Parathyroid adenoma (tissue), 2 donors: ENCODE results near the gene BANK1.

Experiments used
- H2AFZ ChIP-seq: fragments of 300-600 bp; sonication (generic); one replicate; pipeline ENCODE4 v1.7.0; 2017; ENCODE audit warnings: antibody characterized with exemption, mild to moderate bottlenecking
- H3K27ac ChIP-seq: fragments of 300-600 bp; sonication (generic); one replicate; pipeline ENCODE4 v1.7.0; 2017
- H3K27me3 ChIP-seq: fragments of 300-600 bp; sonication (generic); one replicate; pipeline ENCODE4 v1.7.0; 2017; ENCODE audit warnings: low read length; ENCODE audit not compliant: control insufficient read depth, insufficient read depth
- H3K36me3 ChIP-seq: fragments of 300-600 bp; sonication (generic); one replicate; pipeline ENCODE4 v1.7.0; 2017; ENCODE audit warnings: low read length; ENCODE audit not compliant: control insufficient read depth, insufficient read depth
- H3K4me1 ChIP-seq: fragments of 300-600 bp; sonication (generic); one replicate; pipeline ENCODE4 v1.7.0; 2017; ENCODE audit warnings: control low read depth
- H3K4me2 ChIP-seq: fragments of 300-600 bp; sonication (generic); one replicate; pipeline ENCODE4 v1.7.0; 2017; ENCODE audit warnings: low read length
- H3K4me3 ChIP-seq: fragments of 300-600 bp; sonication (generic); one replicate; pipeline ENCODE4 v1.7.0; 2017; ENCODE audit warnings: low read depth, low read length
- H3K79me2 ChIP-seq: fragments of 300-600 bp; sonication (generic); one replicate; pipeline ENCODE4 v1.7.0; 2017; ENCODE audit warnings: control low read depth
- H3K9ac ChIP-seq: fragments of 300-600 bp; sonication (generic); one replicate; pipeline ENCODE4 v1.7.0; 2017; ENCODE audit warnings: mild to moderate bottlenecking
- H3K9me3 ChIP-seq: fragments of 300-600 bp; sonication (generic); one replicate; pipeline ENCODE4 v1.7.0; 2017; ENCODE audit warnings: low read length; ENCODE audit not compliant: control insufficient read depth
- CTCF ChIP-seq: fragments of 300-600 bp; sonication (generic); IDR thresholded peaks from one replicate; pipeline ENCODE4 v1.7.0; 2017; ENCODE audit warnings: antibody characterized with exemption, mild to moderate bottlenecking
- donor health status: primary hyperparathyroidism.

BANK1 gene

GRCh38 chr4:102089850-102090621, 299.5 kb downstream of the BANK1 start:
- Histone ChIP-seq H3K9me3 (no peaks in the 10 kb centered on the region), H3K27me3 (no peaks in the 10 kb centered on the region), H3K4me1 (no peaks in the 10 kb centered on the region), H3K36me3 (no peaks in the 10 kb centered on the region), H3K9ac (no peak overlapping the region), H3K4me3 (no peak overlapping the region), H2AFZ (no peak overlapping the region), H3K4me2 (no peak overlapping the region), H3K27ac (no peak overlapping the region), H3K79me2 (no peaks in the 10 kb centered on the region)
- no peak for TF ChIP-seq CTCF

- no peaks in the 10 kb centered on the region for H3K27me3 ChIP-seq
- H3K9ac ChIP-seq = no peak overlapping the region
- H2AFZ ChIP-seq = no peak overlapping the region
- no peaks in the 10 kb centered on the region for H3K36me3 ChIP-seq
- no peak overlapping the region for H3K4me3 ChIP-seq
- no peak overlapping the region for H3K4me2 ChIP-seq
- no peaks in the 10 kb centered on the region for H3K79me2 ChIP-seq
- H3K4me1 ChIP-seq = no peaks in the 10 kb centered on the region
- no peak for TF ChIP-seq CTCF
- no peaks in the 10 kb centered on the region for H3K9me3 ChIP-seq
- no peak overlapping the region for H3K27ac ChIP-seq
Observed at GRCh38 chr4:102091656-102092055, 301.1 kb downstream of the BANK1 start.

- Histone ChIP-seq H3K4me2 (no peak overlapping the region), H2AFZ (no peak overlapping the region), H3K4me1 (no peaks in the 10 kb centered on the region), H3K36me3 (no peaks in the 10 kb centered on the region), H3K27me3 (no peaks in the 10 kb centered on the region), H3K4me3 (no peak overlapping the region), H3K9me3 (no peaks in the 10 kb centered on the region), H3K27ac (no peak overlapping the region), H3K79me2 (no peaks in the 10 kb centered on the region), H3K9ac (no peak overlapping the region)
- TF ChIP-seq CTCF = no peak
Observed at GRCh38 chr4:102094481-102094880, 304.0 kb downstream of the BANK1 start.

- Histone ChIP-seq H3K4me1 (no peaks in the 10 kb centered on the region), H3K79me2 (no peaks in the 10 kb centered on the region), H3K27me3 (no peaks in the 10 kb centered on the region), H3K9me3 (peaks cover 5% of the 10 kb centered on the region), H3K4me3 (no peak overlapping the region), H2AFZ (no peak overlapping the region), H3K9ac (no peak overlapping the region), H3K27ac (no peak overlapping the region), H3K4me2 (no peak overlapping the region), H3K36me3 (no peaks in the 10 kb centered on the region)
- no peak for TF ChIP-seq CTCF
Observed at GRCh38 chr4:102103368-102103767, 312.8 kb downstream of the BANK1 start.

GRCh38 chr4:102104278-102104677, 313.7 kb downstream of the BANK1 start:
- Histone ChIP-seq H3K27me3 (no peaks in the 10 kb centered on the region), H3K4me3 (no peak overlapping the region), H3K27ac (no peak overlapping the region), H3K36me3 (no peaks in the 10 kb centered on the region), H2AFZ (no peak overlapping the region), H3K9me3 (peaks cover 5% of the 10 kb centered on the region), H3K9ac (no peak overlapping the region), H3K79me2 (no peaks in the 10 kb centered on the region), H3K4me1 (no peaks in the 10 kb centered on the region), H3K4me2 (no peak overlapping the region)
- no peak for TF ChIP-seq CTCF
